ENCODE measurements around the gene RINT1. TPM values are rescaled to one million over a fixed set of nuclear protein-coding genes. Genes with fewer than 3 reads are reported as not detected.
"Not testable (repeated sequence)": the region's sequence is repeated elsewhere in the genome, so short reads cannot be mapped to it uniquely, and the experiment has no call there.

RINT1 gene
- total RNA-seq: 11.9 and 18.4 TPM in 2 replicates

DNA sequence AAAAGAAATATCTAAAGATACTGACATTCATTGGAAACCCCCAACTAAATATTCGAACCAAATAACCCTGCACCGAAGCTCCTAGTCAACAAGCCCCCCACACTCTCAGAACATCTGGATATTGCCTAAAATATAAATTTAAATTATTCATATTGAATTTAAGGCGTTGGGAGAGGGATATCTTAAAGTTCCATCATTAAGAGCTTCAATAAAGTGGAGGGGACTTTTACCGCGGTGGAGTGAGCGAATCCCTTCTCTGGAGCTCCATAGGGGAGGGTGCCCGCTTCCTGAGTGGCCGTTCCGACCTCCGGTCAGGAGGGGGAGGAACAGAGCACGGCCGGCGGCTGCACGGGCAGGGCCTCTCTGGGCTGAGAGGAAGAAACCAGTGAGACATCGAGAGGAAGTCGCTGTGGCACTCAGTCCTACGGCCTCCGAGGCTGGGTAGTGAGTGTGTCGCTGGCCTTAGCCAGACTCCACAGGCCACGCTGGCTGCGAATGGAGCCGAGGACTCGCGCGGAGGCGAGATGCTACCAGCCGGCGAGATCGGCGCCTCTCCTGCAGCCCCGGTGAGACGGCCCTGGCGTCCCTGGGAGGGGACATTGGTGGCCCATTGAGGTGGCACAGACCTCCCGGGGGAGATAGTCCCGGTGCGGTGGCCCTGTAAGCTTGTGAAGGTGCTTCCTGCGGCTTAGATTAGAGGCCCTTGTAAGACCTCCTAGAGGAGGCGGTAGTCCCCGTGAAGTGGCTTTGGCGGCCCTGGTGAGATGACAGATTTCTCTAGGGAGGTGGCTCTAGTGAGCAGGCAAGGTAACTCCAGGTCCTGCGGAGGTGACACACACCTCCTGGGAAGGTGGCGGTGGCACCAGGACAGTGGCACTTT lies at the start of gene RINT1:
TSS of gene RINT1 (plus strand) at position 410 of the 880 bp plus-strand sequence. CDS start at position 525, 115 bp downstream.
- peak; percentile 94 for DNase-seq

DNA sequence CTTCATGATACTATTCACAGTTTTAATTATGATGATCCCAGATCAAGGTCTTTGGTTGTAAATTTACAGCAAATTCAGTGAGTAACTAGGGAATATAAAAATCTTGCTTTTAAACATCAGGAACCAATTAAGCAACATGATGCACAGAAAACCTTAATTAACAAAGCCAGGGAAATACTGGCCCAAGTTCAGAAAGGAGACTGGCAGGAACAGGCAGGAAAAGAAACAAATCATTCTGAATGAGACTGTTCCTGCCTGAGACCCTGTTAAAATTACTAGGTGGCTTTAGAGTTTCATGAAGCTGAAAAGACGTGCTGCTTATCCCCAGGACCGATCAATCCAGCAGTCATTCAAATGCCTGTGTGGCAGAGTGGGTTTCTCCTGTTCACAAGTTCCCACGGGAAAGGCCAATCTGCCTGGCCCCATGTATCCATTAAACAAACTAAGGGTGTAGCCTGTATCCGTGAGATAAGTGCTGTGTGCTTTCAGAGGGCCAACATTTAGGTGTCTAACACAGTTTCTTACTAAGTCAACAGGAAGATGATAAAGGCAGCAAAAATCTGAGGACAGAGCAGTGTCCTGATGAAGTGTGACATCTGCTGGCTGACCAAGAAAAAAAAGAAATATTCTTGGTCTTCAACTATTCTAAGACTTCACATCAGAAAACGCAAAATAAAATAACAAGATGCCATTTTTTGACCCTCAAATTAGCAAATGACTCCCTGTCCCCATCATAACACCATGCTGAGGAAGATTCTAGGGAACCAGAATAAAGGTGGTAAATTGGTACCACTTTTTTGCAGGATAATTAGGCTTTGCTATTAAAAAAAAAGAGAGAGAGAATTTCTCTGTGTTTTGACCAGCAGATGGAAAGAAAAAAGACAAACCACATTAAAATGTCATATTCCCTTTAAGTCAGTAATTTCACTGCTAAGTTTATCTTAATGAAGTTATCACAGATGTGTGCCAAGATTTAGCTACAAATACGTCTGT lies 44.1 kb upstream of the RINT1 start:
- peak; percentile 99 for DNase-seq

DNA sequence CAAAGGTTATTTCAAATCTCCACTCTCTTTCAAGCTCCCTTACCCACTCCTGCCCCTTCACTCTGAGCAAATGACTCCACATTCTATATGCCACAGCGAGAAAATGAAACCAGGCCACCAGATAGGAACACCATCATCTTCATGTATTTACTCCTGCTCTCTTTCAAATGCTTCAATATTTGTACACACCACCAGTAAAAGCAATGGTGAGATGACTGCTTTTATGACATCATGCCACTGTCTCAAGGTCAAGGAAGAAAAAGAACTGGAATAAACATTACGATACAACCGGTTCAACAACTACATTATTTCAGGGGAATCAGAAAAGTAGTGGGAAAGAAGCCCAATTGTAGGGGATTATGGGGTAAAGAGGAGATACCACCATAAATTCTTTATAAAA lies 42.6 kb upstream of the RINT1 start:
- DNase-seq: no peak

DNA sequence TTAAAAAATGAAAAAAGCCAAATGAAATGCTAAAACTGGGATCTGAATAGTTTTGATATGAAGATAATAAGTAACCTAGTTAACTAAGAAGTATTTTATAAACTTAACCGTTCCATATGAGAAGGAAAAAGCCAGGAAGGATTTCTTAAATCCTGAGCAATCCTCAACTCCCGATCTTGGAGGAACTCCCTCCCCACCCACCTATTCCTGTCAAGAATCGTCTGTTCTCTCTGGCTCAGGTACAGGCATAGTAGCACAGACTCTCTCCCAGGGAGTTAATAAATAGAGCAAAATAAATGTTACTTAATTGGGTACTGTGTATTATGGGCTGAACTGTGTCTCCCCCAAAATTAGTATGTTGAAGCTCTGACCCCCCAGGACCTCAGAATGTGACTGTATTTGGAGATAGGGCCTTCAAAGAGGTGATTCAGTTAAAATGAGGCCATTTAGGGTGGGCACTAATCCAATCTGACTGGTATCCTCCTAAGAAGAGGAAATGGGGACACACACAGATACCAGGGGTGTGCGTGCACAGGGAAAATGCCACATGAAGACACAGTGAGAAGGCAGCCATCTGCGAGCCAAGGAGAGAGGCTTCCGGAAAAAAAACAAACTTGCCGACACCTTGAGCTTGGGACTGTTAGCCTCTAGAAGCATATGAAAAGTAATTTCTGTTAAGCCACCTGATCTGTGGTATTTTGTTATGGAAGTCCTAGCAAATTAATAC lies 38.6 kb upstream of the RINT1 start:
- DNase-seq: no peak

DNA sequence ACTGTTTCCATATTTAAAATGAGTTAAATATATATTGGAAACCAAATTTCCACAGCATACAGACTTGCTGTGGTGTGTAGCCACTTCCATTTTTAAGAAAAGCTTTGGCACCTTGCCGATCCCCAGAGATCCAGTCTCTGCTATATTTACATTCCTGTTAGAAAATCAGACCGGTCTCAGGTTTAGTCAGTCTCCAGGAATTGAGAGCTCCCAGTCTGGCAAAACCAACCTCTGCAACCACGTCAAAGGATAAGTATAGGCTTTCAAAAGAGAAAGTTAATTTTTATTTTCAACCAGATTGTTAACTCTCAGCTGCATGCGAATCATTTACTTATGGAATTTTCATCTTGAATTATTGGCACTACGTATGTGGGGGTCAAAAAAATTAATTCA lies 38.1 kb upstream of the RINT1 start:
- DNase-seq: no peak

DNA sequence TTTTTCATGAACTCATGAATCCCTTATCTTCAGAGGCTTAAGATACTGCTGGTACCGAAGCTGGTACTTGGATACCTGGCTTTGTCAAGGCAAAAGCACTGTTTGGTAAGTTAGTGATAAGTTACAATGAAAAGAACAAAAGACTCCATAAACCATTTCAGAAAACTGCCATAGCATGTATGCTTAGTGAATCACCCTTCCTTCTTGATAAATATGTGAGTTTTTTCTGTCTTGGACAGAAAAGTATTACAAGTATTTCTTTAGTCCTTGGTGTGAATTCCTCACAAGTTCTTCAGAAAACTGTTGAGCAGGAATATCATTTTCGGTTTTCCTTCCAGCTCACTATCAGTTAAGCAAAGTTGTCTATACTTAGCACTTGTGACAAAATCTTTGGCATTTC lies 35.5 kb upstream of the RINT1 start:
- peak; percentile 69 for DNase-seq

DNA sequence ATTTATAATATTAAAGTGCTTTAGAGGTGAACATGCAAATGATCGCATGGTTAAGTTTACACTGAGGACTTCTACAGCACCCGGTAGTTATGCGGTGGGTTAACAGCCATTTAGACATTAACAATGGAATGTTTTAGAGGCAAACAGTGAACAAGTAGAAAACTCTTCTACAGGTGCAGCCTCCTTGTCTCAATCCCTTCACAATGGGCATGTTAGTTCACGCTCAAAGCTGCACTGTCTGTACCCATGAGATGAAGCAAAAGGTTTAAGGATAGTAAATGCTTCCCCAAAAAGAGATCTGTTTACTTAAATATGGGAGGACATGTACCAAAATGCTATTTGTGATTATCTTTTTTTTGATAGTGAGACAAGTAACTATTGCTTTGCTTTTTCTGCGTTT lies 35.0 kb upstream of the RINT1 start:
- DNase-seq: peak; percentile 15

DNA sequence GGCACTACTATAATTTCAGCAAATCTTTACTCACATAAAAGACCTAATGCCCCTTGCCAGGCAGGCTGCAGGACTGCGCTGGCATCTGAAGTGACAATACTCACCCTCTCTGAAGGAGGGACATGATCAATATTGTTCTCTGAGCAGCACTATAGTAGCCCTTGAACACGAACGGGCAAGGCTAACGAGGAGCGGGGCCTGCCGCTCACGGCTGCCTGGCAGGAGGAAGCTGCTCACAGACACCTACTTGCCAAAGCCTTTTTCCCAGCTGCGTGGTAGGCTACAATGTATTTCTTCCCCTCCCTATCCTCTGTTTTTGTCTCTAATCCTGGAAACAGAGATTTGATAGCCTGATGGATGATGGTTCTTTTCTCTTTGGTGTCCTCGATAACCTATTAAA lies 29.8 kb upstream of the RINT1 start:
- DNase-seq: no peak

DNA sequence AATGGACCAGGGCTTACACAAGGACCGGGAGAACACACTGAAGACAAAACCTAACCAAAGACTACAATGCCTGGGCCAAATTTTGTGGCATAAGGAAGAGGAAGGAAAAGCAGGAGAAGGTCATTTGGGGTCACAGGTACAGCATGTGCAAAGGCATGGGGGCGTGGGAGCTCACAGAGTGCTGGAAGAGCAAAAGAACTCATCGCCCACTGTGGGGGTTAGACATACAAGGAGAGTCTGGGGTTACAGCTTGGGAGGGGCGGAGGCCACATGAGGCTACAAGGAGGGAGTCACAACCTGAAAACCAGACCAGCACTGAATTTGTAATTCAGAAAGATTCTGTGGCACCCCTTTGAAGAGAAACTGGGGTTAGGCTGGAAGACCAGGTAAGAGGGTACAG lies 19.6 kb upstream of the RINT1 start:
- no peak for DNase-seq

DNA sequence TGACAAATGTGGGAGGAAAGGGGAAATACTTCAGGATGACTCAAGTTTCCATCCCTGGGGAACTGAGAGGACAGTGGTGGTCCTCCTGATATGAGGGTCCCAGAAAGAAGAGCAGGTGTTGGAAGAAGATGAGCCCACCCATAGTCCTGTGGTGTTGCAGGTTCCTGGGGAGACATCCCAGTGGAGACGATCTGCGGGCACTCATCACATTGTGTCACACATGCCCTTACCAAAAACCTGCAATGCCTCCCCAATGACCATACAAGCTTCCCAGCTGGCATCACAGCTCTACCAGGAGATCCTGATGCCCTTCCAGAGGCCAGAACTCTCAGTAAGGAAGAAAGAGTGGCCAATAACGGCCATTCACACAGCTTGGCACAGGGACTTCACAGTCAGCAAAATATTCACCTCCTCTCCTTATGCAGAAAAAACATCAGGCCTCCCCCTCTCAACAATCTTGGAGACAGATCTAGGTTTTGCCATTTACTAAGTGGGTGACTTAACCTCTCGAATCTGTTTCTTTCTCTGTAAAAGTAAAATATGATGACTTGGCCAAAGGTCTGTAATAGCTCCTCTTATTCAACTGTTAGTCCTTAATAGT lies 19.0 kb upstream of the RINT1 start:
- DNase-seq: no peak

DNA sequence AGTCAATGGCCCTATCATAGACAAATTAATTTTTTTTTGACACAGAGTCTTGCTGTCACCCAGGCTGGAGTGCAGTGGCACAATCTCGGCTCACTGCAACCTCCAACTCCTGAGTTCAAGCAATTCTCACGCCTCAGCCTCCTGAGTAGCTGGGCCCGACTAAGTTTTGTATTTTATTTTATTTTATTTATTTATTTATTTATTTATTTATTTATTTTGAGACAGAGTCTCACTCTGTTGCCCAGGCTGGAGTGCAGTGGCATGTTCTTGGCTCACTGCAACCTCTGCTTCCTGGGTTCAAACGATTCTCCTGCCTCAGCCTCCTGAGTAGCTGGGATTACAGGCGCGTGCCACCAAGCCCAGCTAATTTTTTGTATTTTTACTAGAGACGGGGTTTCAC lies 16.4 kb upstream of the RINT1 start:
- not testable (repeated sequence) for DNase-seq

DNA sequence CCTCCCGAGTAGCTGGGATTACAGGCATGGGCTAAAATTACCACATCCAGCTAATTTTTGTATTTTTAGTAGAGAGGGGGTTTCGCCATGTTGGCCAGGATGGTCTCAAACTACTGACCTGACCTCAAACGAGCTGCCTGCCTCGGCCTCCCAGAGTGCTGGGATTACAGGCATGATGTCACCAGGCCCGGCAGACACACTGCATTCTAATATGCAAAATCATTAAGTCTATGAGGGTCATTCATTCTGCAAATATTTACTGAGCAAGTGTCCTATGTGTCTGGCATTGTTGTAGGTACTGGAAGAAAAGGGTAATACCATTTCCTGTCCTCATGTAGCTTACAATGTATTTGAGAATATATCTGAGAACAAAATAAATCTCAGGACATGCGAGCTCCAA lies 12.6 kb upstream of the RINT1 start:
- no peak for DNase-seq

DNA sequence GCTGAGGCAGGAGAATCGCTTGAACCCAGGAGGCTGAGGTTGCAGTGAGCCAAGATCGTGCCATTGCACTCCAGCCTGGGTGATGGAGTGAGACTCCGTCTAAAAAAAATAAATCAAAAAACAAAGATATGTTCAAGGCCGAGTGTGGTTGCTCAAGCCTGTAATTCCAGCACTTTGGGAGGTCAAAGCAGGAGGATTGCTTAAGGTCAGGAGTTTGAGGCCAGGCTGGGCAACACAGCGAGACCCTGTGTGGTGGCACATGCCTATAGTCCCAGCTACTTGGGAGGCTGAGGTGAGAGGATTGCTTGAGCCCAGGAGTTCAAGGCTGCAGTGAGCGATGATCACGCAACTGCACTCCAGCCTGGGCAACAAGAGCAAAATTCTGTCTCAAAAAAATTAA lies 11.4 kb upstream of the RINT1 start:
- not testable (repeated sequence) for DNase-seq

DNA sequence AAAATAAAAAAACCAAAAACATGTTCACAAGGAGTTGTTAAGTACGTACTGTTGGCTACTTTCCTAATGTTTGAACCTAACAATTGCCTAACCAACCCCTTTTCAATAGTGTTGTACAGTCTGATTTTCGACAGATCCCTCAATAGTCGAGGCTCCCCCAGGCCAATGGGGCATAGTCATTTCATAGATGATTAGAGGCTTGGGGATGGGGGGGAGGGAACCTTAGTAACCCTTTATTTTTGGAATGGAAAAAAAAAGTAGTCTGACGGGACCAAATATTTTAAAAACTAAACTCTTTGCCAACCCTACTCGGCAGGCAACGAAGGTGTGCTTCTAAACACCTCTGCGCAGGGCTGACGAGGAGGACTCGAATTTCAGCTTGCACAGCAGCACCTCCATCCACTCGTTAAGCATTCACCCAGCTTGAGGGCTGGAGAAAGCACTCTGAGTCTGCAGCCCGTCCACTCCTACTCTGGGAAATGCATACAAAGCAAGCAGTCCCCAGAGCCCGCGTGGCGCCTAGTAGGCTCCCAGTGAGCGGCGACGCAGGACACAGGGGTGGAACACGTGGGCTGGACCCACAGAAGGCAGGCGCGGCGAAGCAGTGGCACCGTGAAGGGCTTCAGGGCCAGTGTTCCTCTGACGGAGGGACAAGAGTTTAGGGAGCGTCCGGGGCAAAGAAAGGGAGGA lies 10.8 kb upstream of the RINT1 start:
- peak; percentile 70 for DNase-seq

DNA sequence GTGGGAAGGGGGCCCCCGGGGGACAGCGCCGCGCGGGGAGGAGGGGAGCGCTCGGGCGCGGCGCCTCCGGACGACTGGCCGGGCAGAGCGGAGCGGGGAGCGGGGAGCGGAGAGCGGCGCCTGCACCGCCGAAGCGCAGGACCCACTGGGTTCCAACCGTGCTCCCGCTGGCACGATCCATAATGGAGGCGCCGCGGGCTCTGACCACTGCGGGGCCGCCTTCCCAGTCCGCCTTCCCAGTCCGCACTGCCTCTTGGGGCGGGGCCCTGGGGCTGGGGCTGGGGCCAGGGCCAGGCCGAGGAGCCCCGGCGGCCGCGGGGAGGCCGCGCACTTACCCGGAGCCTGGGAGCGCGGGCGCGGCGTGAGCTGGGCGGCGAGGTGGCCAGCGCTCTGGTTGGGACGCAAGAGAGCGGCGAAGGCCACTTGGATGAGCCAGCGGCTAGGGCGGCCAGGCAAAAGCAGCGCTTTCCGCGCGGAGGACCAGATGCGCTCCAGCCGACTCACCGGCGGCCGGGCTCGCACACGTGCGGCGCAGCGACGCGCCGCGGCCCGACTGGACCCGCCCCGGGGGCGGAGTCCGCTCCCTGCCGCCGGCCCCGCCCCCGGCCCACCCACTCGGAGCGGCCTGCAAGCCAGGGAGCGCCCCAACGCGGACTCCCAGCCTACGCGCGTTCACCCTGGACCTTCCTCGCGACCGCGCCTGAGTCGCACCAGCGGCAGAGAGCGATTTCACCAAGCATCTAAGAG lies 10.1 kb upstream of the RINT1 start, which contains the start of gene PUS7:
TSS of gene PUS7 (minus strand) at position 555 of the 747 bp plus-strand sequence. CDS start 13,759 bp downstream, outside the sequence.
- peak; percentile 93 for DNase-seq

DNA sequence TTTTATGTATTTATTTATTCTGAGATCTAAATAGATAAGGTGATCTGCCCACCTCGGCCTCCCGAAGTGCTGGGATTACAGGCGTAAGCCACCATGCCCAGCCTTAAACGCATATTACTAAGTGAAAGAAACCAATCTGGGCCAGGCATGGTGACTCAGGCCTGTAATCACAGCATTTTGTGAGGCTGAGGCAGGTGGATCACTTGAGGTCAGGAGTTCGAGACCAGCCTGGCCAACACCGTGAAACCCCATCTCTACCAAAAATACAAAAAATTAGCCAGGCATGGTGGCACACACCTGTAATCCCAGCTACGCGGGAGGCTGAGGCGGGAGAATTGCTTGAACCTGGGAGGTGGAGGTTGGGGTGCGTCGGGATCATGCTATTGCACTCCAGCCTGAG lies 7.6 kb upstream of the RINT1 start:
- not testable (repeated sequence) for DNase-seq

DNA sequence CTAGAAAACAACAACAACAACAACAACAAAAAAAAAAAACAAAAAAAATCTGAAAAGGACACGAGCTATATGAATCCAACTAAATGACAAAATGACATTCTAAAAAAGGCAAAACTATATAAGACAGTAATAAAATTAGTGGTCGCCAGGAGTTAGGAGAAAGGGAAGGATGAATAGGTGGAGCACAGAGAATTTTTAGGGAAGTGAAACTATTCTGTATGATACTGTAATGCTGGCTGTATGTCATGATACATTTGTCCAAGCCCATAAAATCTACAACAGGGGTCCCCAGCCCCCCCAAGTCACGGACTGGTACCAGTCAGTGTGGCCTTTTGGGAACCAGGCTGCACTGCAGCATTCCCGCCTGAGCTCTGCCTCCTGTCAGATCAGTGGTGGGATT lies 7.2 kb upstream of the RINT1 start:
- DNase-seq: no peak

DNA sequence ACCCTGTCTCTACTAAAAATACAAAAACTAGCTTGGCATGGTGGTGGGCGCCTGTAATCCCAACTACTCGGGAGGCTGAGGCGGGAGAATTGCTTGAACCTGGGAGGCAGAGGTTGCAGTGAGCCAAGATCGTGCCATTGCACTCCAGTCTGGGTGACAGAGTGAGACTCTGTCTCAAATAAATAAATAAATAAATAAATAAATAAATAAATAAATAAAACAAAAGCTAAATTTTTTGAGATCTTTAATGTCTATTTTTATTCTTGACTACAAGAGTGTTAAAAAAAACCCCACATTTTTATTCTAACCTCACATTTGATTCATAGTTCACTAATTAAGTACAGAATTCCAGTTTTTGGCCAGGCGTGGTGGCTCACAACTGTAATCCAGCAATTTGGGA lies 4.3 kb upstream of the RINT1 start:
- not testable (repeated sequence) for DNase-seq

DNA sequence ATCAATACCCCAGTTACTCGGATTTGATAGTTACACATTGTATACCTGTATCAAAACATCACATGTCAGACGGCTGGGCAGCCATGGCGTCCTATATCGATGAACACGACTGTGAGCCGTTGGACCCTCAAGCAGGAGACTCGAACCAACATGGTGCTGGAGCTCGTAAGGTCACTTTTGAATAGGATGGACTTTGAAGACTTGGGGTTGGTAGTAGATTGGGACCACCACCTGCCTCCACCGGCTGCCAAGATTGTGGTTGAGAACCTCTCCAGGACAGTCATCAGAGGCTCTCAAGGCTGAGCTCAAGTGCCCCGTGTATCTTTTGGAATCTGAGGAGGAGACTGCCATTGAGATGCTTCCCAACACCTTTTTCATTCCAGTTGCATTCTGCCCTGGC lies 1.9 kb upstream of the RINT1 start:
- no peak for DNase-seq

DNA sequence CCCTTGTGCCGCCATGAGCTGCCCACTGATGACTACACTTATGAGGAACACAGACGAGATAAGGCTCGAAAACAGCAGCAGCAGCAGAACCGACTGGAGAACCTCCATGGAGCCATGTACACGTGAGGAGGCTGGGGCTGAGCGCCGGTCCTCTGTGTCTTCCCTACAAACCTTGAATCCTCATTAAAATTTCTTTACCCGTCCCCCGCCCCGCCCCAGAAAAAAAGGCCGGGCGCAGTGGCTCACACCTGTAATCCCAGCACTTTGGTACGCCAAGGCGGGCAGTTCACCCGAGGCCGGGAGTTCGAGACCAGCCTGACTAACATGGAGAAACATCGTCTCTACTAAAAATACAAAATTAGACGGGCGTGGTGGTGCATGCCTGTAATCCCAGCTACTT lies 1.5 kb upstream of the RINT1 start:
- no peak for DNase-seq

Measured in dermis blood vessel endothelial cell (primary cell).